ENCODE measurements around the gene KRT83.
"Not testable (repeated sequence)": the region's sequence is repeated elsewhere in the genome, so short reads cannot be mapped to it uniquely, and the experiment has no call there.

Gene KRT83

GRCh38 chr12:52307836-52308805 is 13.1 kb downstream of the KRT83 start:
- peak; percentile 14 to 16 for DNase-seq

- no peak for DNase-seq
Observed at GRCh38 chr12:52306731-52307130, 14.5 kb downstream of the KRT83 start.

DNA sequence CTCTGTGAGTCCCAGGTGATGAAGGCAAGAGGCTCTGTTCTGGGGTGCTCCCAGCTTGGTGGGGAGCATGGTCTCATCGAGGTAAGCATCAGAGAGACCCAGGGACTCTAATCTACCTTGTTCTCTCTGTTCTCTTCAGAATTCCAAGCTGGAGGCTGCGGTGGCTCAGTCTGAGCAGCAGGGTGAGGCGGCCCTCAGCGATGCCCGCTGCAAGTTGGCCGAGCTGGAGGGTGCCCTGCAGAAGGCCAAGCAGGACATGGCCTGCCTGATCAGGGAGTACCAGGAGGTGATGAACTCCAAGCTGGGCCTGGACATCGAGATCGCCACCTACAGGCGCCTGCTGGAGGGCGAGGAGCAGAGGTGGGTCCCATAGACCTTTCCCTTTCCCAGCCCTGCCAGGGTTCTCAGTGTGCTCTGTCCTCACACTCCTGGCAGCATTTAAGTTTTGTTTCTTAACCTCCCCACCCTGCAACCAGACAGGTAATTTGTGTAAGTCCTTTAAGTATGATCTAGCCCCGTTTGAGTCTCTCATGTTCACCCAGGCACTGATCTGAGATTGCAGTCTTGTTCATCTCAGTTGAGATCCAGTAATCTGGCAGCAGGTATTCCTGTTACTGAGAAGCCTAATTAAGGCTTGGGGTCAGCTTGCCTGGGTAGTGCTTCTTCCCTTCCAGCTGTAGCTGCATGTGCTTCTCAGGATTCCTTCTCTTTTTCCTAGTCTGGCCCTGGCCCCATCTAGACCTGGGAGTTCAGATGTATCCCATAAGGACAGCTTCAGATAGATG is 15.1 kb downstream of the KRT83 start:
- DNase-seq, result no peak

DNA sequence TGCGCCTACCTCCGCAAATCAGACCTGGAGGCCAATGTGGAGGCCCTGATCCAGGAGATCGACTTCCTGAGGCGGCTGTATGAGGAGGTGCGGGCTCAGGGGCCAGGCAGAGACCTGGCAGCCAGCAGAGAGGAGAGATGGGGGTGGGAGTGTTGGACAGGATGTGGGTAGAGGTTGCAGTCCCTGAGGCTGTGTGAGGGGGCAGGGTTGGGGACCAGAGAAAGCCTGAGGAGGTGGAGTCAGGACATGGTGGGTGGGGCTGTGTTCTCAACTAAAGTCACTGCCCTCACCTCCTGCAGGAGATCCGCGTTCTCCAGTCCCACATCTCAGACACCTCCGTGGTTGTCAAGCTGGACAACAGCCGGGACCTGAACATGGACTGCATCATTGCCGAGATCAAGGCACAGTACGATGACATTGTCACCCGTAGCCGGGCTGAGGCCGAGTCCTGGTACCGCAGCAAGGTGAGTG is 16.2 kb downstream of the KRT83 start:
- not testable (repeated sequence) for DNase-seq

GRCh38 chr12:52302242-52302914 is 18.8 kb downstream of the KRT83 start:
- not testable (repeated sequence) for DNase-seq

DNA sequence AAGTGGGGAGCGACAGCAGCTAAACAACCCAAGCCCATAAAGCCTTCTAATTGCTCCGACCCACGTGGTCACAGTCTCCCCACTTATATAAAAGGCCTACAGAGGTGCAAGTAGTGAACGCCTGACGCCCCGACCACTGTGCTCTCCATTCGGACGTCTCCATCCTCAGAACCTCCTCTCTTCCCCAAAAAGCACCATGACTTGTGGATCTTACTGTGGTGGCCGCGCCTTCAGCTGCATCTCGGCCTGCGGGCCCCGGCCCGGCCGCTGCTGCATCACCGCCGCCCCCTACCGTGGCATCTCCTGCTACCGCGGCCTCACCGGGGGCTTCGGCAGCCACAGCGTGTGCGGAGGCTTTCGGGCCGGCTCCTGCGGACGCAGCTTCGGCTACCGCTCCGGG is 19.5 kb downstream of the KRT83 start:
- DNase-seq, result not testable (repeated sequence)

DNA sequence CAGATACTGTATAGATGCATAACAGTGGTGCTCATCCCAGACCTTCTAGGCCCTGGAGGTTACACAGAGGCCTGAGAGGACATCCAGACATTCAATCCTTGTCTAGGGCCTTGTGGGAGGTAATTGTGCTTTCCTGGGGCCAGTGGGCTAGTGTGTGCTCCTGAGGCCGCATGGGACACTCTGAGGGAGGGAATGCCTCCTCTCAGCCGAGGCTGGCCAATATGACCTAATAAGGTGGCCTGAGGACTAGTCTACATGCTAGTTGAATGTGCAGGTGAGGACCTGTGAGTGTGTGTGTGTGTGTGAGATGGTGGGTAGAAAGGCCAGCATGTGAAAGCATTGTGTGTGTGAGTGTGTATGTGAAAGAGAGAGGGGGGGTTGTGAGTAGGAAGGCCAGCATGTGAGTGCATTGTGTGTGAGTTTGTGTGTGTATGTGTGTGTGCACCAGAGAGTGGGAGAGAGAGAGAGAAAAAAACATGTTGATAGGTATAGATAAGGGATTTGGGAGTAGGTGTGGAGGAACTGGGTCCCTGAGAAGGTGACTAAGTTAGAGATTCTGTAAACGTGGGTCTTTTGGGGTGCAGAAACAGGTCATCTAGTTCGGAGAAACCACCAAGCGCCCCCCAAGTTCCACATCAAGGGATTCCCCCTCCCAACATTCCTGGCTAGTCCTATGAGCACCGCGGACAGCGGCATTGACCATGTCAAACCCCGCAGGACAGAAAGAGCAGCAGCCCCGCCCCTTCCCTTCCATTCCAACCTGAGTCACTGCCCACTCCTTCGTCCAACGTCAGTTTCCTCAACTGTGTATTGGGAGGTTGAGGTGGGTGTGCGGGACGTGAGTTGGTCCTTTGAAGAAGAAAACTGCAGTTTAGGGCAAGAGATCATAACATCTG is 20.2 kb downstream of the KRT83 start:
- DNase-seq, result no peak

GRCh38 chr12:52298677-52299190 is 22.5 kb downstream of the KRT83 start:
- DNase-seq, result no peak

DNA sequence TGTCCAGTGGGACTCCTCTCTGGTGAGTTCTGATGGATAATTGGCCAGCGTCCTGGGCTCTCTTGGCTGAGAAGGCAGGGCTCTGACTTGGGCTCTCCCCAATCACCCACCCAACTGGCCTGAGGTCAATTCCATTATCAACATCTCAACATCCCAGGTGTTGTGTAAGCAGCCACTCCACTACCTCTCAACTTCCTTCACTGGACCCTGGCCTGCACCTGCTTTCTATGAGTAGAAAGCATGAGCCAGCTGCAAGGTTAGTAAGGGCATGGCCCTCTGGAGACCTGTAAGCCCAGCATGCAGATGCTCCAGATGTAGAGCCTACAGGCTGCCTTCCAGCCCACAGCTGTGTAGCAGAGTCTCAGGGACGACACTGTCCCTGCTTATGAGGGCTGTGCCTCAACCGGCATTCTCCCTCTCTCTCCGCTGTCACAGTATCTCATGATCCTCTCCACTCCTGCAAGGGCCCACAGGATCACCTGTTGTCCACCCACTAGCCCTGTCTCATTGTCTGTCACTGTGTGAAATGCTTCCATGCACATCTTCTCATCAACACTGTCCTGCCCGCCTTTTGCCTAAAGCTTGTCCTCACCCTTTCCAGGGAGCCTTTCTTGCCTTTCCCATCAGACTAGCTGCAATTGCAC is 24.5 kb downstream of the KRT83 start:
- no peak for DNase-seq

DNA sequence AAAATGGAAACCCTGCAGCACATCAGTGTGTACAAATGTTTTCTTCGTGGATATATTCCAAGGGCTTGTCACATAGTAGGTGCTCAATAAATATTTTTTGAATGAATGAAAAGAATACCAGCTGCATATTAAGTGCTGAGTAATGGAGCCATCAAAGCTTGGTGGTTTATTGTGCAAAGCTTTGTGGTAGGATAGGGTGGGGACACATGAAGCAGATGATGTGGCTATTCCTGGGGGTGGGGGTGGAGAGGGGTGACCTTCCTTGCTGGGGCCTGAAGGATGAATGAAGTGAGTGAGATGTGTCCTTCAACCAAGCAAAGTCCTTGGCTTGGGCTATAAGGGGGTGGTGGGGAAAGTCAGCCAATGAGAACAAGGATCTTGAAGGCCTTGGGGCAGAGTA is 25.5 kb downstream of the KRT83 start:
- DNase-seq, result no peak

- no peak for DNase-seq
Observed at GRCh38 chr12:52294803-52295202, 26.4 kb downstream of the KRT83 start.

GRCh38 chr12:52293926-52294325 is 27.3 kb downstream of the KRT83 start:
- no peak for DNase-seq

DNA sequence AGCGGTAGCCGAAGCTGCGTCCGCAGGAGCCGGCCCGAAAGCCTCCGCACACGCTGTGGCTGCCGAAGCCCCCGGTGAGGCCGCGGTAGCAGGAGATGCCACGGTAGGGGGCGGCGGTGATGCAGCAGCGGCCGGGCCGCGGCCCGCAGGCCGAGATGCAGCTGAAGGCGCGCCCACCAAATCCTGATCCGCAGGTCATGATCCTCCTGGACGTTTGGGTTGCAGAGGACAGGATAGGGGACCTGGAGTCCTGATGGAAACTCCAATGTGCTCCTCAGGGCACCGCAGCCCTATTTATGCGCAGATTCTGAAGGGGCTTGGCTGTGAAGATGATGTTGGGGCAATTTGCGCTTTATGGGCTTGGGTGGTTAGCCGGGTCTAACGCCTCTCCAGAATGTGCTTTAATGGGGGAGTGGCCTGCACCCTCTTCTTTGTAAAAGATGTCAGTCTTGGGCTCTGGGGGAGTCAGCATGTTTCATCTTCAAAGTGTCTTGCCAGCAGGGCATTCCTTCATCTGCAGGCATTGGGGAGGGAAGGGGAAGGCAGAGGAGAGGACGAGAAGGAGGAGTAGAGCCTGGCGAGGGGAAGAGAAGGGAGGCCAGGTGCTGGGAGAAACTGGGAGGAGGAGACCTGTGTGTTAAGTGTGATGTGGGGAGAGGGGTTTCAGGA is 29.8 kb downstream of the KRT83 start, which contains the start of gene KRT81:
KRT81 (minus strand) TSS at position 268 of the 669 bp plus-strand sequence; CDS start at position 199, 69 bp downstream.
- DNase-seq, result no peak

- DNase-seq, result not testable (repeated sequence)
Observed at GRCh38 chr12:52290483-52291134, 30.6 kb downstream of the KRT83 start.

- DNase-seq, result not testable (repeated sequence)
Observed at GRCh38 chr12:52287816-52288805, 33.1 kb downstream of the KRT83 start.

DNA sequence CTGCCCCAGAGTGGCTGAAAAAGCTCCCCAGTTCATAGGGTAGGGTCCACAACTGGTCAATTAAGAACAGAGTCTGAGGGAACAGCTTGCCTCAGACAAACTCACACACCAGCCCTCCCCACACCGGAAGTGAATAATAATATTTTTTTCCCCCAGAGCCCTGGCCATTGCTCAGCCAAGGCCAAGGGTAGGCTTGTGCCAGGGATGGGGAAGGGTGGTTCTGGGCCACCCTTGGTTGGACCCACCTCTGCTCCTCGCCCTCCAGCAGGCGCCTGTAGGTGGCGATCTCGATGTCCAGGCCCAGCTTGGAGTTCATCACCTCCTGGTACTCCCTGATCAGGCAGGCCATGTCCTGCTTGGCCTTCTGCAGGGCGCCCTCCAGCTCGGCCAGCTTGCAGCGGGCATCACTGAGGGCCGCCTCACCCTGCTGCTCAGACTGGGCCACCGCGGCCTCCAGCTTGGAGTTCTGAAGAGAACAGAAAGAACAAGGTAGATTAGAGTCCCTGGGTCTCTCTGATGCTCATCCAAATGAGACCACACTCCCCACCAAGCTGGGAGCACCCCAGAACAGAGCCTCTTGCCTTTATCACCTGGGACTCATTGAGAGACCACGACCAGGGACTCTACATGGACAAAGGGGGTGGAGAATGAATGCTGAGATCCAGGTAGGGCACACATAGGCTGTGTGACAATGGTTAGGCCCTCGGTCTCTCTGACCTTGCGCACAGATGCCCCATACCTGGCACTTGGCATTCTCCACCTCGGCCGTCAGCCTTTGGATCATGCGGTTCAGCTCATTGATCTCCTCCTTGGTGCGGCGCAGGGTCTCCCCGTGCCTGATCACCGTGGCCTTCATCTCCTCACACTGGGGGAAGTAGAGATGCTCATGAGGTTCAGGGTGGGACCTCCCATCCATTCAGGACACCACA is 34.1 kb downstream of the KRT83 start:
- DNase-seq, result not testable (repeated sequence)

- no peak for DNase-seq
Observed at GRCh38 chr12:52285851-52286530, 35.2 kb downstream of the KRT83 start.

Data from cerebellar nuclear complex (tissue), 1 donor.